HEK293 (cell line): ENCODE results near the gene RPS19.
A peak's percentile ranks its signal among the peaks of the same experiment; 100 is the strongest.

Experiments
- CTCF ChIA-PET: fragments of 350-600 bp; formaldehyde crosslinking; extraction: SDS; loops from one replicate; lab custom pipeline; 2021; ENCODE audit warnings: antibody characterized with exemption; lab: Yijun Ruan, JAX
- POLR2A ChIA-PET: fragments of 300-600 bp; formaldehyde crosslinking; extraction: SDS; loops from one replicate; lab custom pipeline; 2020; ENCODE audit warnings: antibody characterized with exemption, inconsistent platforms; lab: Yijun Ruan, JAX
- H3K27ac ChIP-seq: fragments of 200-500 bp; sonication (Bioruptor generic); 2 replicates; pipeline ENCODE4 v1.5.1; 2014; ENCODE audit warnings: low read depth, low read length, control low read depth, inconsistent platforms; ENCODE audit errors: extremely low read depth
- H3K36me3 ChIP-seq, 2 experiments: fragments of 200-500 bp in 1 of 2; sonication (Bioruptor generic) in 1 of 2; 1 replicate in 1 of 2; 2 replicates in 1 of 2; pipeline ENCODE4 v1.5.1; 2014 to 2017; ENCODE audit warnings: inconsistent platforms in 2 of 2, low read length in 2 of 2; ENCODE audit not compliant: control insufficient read depth in 2 of 2, insufficient read depth in 1 of 2
- H3K4me1 ChIP-seq: fragments of 200-500 bp; sonication (Bioruptor generic); 2 replicates; pipeline ENCODE4 v1.5.1; 2014; ENCODE audit warnings: mild to moderate bottlenecking, low read length, inconsistent platforms; ENCODE audit not compliant: control insufficient read depth, insufficient read depth
- H3K4me3 ChIP-seq: 2 replicates; pipeline ENCODE4 v1.5.1; 2011; ENCODE audit warnings: low read depth, mild to moderate bottlenecking, control low read depth, low read length, moderate library complexity
- H3K9me3 ChIP-seq: fragments of 200-500 bp; sonication (Bioruptor generic); 2 replicates; pipeline ENCODE4 v1.5.1; 2014; ENCODE audit warnings: low read depth, low read length, inconsistent platforms; ENCODE audit not compliant: control insufficient read depth, insufficient read depth
- GLI4 ChIP-seq: fragments of 450-650 bp; formaldehyde crosslinking; IDR thresholded peaks from 2 replicates; pipeline ENCODE4 v1.5.1; 2016; ENCODE audit warnings: missing biosample characterization, missing genetic modification characterization
- HIC1 ChIP-seq: fragments of 450-650 bp; formaldehyde crosslinking; IDR thresholded peaks from 2 replicates; pipeline ENCODE4 v1.5.1; 2016; ENCODE audit warnings: missing biosample characterization, missing genetic modification characterization
- KLF10 ChIP-seq: fragments of 450-650 bp; IDR thresholded peaks from 2 replicates; pipeline ENCODE4 v1.5.1; 2018; ENCODE audit warnings: missing biosample characterization, mild to moderate bottlenecking, missing genetic modification characterization
- KLF17 ChIP-seq: fragments of 450-650 bp; formaldehyde crosslinking; IDR thresholded peaks from 2 replicates; pipeline ENCODE4 v1.5.1; 2016; ENCODE audit warnings: missing biosample characterization, missing genetic modification characterization
- OSR2 ChIP-seq: fragments of 450-650 bp; formaldehyde crosslinking; IDR thresholded peaks from 2 replicates; pipeline ENCODE4 v1.5.1; 2016; ENCODE audit warnings: missing biosample characterization, missing genetic modification characterization
- REST ChIP-seq: fragments of 450-650 bp; formaldehyde crosslinking; IDR thresholded peaks from 2 replicates; pipeline ENCODE4 v1.5.1; 2016; ENCODE audit warnings: missing biosample characterization, missing genetic modification characterization
- ZFP3 ChIP-seq: fragments of 450-650 bp; formaldehyde crosslinking; IDR thresholded peaks from 2 replicates; pipeline ENCODE4 v1.5.1; 2016; ENCODE audit warnings: low read depth, missing biosample characterization, missing genetic modification characterization
- ZFP37 ChIP-seq: fragments of 450-650 bp; formaldehyde crosslinking; IDR thresholded peaks from 2 replicates; pipeline ENCODE4 v1.5.1; 2016; ENCODE audit warnings: missing biosample characterization, missing genetic modification characterization
- ZNF768 ChIP-seq: fragments of 450-650 bp; formaldehyde crosslinking; IDR thresholded peaks from 2 replicates; pipeline ENCODE4 v1.5.1; 2018; ENCODE audit warnings: missing biosample characterization, mild to moderate bottlenecking, missing genetic modification characterization
- ZSCAN5A ChIP-seq: fragments of 450-650 bp; formaldehyde crosslinking; IDR thresholded peaks from 2 replicates; pipeline ENCODE4 v1.5.1; 2016; ENCODE audit warnings: missing biosample characterization, missing genetic modification characterization
- TF ChIP-seq, protein P1 (sequence below): fragments of 450-650 bp; formaldehyde crosslinking; IDR thresholded peaks from 2 replicates; pipeline ENCODE4 v1.5.1; 2016; ENCODE audit warnings: missing biosample characterization, missing genetic modification characterization
- TF ChIP-seq, protein P2 (sequence below): fragments of 450-650 bp; IDR thresholded peaks from 2 replicates; pipeline ENCODE4 v1.5.1; 2018; ENCODE audit warnings: missing biosample characterization, missing genetic modification characterization
- TF ChIP-seq, protein P3 (sequence below): fragments of 450-650 bp; formaldehyde crosslinking; IDR thresholded peaks from 2 replicates; pipeline ENCODE4 v1.5.1; 2016; ENCODE audit warnings: missing biosample characterization, missing genetic modification characterization
- TF ChIP-seq, protein P4 (sequence below): fragments of 450-650 bp; formaldehyde crosslinking; IDR thresholded peaks from 2 replicates; pipeline ENCODE4 v1.5.1; 2016; ENCODE audit warnings: missing biosample characterization, missing genetic modification characterization

Gene RPS19

GRCh38 chr19:41872384-41872774 lies 12.3 kb downstream of the RPS19 start:
- Histone ChIP-seq H3K27ac (peak overlapping the region; percentile 51), H3K36me3 (peaks cover 41 to 50% of the 10 kb centered on the region in 2 experiments), H3K4me3 (no peak overlapping the region), H3K4me1 (no peaks in the 10 kb centered on the region; the same call in 1 of the 2 replicates), H3K9me3 (no peaks in the 10 kb centered on the region)
- CTCF ChIA-PET = interaction anchor here (0.7 to 5.9 kb wide), 19 partner anchors 9 to 162 kb away, joined by 3 to 73 read pairs (median 5); partner anchors contain the start of genes RABAC1 and RPS19
- POLR2A ChIA-PET = interaction anchor here (1.2 to 7.2 kb wide), 12 partner anchors 9 to 163 kb away, joined by 3 to 118 read pairs (median 8); partner anchors contain the start of genes ARHGEF1, RABAC1 and RPS19
- TF ChIP-seq OSR2 = no peak
- TF ChIP-seq ZFP3 (tag by site-specific recombination) = peak; percentile 94
- 0 out of 2 replicates have a peak, but pooled peaks have one; percentile 14 for TF ChIP-seq KLF10
- TF ChIP-seq, protein P1, sequence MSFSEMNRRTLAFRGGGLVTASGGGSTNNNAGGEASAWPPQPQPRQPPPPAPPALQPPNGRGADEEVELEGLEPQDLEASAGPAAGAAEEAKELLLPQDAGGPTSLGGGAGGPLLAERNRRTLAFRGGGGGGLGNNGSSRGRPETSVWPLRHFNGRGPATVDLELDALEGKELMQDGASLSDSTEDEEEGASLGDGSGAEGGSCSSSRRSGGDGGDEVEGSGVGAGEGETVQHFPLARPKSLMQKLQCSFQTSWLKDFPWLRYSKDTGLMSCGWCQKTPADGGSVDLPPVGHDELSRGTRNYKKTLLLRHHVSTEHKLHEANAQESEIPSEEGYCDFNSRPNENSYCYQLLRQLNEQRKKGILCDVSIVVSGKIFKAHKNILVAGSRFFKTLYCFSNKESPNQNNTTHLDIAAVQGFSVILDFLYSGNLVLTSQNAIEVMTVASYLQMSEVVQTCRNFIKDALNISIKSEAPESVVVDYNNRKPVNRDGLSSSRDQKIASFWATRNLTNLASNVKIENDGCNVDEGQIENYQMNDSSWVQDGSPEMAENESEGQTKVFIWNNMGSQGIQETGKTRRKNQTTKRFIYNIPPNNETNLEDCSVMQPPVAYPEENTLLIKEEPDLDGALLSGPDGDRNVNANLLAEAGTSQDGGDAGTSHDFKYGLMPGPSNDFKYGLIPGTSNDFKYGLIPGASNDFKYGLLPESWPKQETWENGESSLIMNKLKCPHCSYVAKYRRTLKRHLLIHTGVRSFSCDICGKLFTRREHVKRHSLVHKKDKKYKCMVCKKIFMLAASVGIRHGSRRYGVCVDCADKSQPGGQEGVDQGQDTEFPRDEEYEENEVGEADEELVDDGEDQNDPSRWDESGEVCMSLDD (tag by site-specific recombination) = no peak
- TF ChIP-seq, protein P2, sequence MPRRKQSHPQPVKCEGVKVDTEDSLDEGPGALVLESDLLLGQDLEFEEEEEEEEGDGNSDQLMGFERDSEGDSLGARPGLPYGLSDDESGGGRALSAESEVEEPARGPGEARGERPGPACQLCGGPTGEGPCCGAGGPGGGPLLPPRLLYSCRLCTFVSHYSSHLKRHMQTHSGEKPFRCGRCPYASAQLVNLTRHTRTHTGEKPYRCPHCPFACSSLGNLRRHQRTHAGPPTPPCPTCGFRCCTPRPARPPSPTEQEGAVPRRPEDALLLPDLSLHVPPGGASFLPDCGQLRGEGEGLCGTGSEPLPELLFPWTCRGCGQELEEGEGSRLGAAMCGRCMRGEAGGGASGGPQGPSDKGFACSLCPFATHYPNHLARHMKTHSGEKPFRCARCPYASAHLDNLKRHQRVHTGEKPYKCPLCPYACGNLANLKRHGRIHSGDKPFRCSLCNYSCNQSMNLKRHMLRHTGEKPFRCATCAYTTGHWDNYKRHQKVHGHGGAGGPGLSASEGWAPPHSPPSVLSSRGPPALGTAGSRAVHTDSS (tag by site-specific recombination) = peak; percentile 53; the same call in 1 of the 2 replicates
- no peak for TF ChIP-seq GLI4
- TF ChIP-seq ZSCAN5A = no peak
- TF ChIP-seq HIC1 = no peak
- TF ChIP-seq, protein P3, sequence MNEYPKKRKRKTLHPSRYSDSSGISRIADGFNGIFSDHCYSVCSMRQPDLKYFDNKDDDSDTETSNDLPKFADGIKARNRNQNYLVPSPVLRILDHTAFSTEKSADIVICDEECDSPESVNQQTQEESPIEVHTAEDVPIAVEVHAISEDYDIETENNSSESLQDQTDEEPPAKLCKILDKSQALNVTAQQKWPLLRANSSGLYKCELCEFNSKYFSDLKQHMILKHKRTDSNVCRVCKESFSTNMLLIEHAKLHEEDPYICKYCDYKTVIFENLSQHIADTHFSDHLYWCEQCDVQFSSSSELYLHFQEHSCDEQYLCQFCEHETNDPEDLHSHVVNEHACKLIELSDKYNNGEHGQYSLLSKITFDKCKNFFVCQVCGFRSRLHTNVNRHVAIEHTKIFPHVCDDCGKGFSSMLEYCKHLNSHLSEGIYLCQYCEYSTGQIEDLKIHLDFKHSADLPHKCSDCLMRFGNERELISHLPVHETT = 0 out of 2 replicates have a peak, but pooled peaks have one; percentile 48
- TF ChIP-seq, protein P4, sequence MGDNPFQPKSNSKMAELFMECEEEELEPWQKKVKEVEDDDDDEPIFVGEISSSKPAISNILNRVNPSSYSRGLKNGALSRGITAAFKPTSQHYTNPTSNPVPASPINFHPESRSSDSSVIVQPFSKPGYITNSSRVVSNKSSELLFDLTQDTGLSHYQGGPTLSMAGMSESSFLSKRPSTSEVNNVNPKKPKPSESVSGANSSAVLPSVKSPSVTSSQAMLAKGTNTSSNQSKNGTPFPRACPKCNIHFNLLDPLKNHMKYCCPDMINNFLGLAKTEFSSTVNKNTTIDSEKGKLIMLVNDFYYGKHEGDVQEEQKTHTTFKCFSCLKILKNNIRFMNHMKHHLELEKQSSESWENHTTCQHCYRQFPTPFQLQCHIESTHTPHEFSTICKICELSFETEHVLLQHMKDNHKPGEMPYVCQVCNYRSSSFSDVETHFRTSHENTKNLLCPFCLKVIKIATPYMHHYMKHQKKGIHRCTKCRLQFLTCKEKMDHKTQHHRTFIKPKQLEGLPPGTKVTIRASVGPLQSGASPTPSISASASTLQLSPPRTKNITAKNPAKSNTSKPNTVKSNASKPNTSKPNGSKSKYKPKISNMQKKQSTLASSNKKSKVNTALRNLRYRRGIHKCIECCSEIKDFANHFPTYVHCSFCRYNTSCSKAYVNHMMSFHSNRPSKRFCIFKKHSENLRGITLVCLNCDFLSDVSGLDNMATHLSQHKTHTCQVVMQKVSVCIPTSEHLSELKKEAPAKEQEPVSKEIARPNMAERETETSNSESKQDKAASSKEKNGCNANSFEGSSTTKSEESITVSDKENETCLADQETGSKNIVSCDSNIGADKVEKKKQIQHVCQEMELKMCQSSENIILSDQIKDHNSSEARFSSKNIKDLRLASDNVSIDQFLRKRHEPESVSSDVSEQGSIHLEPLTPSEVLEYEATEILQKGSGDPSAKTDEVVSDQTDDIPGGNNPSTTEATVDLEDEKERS (tag by site-specific recombination) = 0 out of 2 replicates have a peak, but pooled peaks have one; percentile 44
- TF ChIP-seq ZNF768 (tag by site-specific recombination) = peak; percentile 2; the same call in 1 of the 2 replicates
- TF ChIP-seq KLF17 (tag by site-specific recombination) = 0 out of 2 replicates have a peak, but pooled peaks have one; percentile 21
- peak; percentile 66 for TF ChIP-seq REST (tag by site-specific recombination)
- TF ChIP-seq ZFP37 = no peak
